ENCODE results near the gene LEKR1.

LEKR1 gene

DNA sequence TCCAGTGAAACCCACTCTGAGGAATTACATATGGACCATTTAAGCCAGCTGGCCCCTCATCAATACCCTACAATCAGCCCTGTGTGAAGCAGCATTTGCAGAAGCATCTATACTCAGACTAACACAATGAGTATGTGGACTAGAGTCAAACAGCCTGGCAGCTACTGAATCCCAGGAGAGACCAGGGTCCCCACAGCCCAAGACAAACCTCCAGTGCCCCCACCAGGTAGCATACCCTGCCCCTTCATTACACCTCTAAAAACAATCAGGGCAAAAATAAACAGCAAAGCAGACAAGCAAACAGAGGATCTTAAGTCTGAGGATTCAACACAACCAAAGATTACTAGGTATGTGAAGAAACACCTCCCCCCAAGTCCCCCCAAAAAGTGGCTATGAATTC is 157.4 kb downstream of the LEKR1 start:
- DNase-seq (ENCODE audit: low spot score), result no peak

DNA sequence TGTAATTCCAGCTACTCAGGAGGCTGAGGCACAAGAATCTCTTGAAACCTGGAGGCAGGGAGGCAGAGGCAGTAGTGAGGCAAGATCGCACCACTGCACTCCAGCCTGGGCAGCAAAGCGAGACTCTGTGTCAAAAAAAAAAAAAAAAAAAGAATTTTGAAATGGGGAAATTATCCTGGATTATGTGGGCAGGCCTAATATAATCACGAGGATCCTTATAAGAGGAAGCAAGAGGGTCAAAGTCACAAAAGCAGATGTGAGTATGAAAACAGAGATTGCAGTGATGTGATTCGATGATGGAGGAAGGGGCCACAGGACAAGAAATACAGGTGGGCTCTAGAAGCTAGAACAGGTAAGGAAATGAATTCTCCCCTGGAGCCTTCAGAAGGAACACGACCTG is 159.6 kb downstream of the LEKR1 start:
- DNase-seq (ENCODE audit: low spot score), result no peak

DNA sequence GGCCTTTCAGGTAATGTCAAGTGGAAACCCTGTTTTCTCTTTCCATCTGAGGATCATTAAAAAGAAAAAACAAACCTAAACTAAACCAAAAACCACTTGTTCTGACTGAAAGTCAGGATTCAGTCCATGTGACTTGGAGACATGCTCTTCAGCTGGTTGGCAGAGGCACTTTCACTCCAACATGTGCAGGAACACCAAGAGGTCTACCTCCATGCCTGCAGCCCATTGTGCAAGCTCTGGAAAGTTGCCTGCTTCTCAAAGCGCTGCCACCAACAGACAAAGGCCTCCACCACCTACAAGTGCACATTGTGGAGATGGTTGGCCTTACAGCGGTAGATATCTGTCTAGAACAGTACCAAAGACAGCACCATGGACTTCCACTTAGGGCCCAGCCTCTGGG is 161.8 kb downstream of the LEKR1 start:
- DNase-seq (ENCODE audit: low spot score), result no peak

DNA sequence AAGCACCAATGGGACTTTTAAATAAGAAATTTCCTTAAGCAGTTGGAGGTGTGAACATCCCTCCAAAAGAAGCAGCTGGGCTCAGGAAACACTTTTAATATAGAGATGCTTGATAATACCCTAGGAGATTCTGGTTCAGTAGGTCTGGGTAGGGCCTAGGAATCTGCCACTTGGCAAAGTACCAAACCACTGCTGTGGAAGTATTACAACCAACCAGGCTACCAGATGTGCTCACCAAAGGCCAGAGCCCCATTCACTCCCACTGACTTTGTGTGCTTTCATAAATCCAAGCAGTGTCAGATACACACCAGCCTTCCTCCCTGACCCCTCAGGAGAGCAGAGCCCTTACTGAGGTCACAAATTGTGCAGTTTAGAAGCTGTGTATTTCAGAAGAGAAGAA is 171.2 kb downstream of the LEKR1 start:
- no peak for DNase-seq (ENCODE audit: low spot score)

DNA sequence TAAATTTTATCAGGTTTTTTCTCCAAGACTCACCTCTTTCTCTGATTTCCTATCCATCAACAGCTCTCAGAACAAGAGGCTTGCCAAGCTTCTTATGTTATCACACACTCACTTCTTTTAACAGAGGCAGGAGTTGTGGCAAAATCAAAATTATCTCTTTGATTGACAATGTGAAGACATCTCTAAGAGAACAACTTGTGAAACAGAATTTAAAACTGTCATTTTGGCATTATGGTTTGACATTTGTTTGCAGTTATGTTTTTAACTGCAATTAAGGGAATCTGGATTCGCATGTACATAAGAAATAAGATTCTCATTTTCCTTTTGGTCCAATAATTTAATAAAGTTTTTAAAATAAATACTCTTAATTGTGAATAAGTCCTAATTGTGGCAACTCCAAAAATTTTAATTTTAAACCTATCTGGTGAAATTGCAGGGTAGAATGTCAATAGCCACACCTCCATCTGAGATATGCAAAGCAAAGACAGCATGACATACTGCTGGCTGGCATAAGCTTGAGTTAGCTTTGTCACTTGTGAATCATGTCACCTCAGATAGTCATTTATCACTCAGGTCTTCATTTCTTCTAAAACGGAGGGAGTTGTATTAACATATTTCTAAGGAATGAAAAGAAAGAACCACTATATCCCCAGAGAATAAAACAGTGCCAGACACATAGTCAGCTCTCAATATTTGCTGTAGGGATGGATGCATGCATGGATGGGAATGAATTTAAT is 175.2 kb downstream of the LEKR1 start:
- DNase-seq (ENCODE audit: low spot score), result no peak

DNA sequence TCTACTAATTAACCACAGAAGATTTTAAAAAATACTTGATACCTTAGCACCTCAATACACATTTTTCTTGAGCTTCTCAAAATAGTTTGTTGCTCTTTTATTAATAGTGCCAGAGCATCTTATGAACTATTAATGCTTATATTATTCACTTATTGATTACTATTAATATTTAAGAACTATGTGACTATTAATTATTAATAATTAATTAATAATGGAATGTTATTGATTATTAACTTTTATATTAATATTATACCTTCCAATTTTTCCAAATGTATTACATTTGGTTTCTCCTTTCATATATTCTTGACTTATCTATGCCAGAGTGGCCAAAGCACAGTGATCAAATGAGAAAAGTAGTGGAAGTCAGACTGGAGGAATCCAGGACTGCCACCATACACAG is 195.5 kb downstream of the LEKR1 start:
- no peak for DNase-seq (ENCODE audit: low spot score)

DNA sequence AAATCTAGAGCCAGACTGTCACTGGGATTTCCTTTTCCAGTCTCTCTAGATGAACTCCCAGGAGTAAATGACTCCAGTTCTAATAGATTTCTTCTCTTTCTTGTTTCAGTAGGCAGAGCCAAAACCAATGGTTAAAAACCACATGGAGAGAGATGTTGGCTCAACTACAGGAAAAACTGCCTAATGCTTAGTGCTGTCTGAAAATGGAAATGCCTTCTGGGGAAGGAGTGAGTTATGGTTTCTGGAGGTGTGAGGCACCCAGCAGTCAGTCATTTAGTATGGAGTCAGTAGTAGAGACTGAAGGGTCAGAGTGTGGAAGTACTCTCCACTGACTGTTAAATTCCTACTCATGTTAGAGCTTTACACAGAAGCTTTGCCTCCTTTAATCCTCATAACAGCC is 197.1 kb downstream of the LEKR1 start:
- no peak for DNase-seq (ENCODE audit: low spot score)

DNA sequence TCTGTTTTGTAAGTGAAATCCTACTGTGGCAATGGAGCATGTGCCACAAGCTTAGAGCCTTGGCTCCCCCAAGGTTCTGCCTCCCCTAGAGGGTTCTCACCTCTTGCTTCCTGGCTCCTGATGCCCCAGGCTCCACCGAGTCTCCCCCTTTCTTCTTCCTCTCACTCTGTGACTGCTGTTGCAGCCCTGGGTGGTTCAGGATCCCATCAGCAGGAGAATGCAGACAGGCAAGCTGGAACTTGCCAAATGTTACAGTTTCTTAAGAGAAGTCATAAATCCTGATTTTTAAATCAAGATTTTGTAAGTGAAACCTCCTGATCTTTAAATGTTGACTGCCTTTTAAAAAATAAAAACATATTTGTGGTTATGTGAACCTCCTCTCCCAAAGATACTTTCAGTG is 199.9 kb downstream of the LEKR1 start:
- DNase-seq (ENCODE audit: low spot score), result no peak

DNA sequence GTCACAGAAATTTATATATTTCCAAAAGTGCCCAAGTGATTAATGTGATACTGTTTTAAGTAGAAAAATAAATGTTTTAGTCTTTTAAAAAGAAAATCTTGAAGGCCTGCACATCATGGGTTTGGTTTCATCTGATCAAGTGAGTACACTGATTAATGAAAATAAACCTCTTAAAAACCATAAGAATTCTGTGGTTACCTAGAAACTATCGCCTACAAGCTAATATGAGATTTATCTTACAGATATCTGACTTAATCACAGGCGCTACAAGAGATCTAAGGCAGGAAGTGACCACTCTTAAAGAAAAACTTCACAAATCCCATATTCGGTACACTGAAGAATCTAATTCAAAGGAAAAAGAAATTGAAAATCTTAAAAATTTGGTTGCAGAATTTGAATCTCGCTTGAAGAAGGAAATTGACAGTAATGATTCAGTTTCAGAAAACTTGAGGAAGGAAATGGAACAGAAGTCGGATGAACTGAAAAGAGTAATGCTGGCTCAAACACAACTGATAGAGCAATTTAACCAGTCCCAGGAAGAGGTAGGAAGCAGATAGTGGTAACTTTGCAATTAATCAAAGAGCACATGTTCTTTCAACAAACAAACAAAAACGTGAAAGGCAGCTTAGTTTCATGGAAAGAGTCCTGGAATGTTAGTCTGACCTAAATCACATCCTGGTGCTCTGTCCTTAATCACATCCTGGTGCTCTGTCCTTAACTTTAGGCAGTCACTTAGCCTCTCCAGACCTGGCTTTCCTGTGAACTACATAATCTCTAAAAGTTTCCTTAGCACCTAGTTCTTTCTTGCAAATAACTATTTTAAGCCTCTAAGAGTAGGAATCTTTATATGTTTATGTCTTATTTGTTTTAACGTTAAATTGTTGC is 201.9 kb downstream of the LEKR1 start:
- DNase-seq (ENCODE audit: low spot score), result no peak

DNA sequence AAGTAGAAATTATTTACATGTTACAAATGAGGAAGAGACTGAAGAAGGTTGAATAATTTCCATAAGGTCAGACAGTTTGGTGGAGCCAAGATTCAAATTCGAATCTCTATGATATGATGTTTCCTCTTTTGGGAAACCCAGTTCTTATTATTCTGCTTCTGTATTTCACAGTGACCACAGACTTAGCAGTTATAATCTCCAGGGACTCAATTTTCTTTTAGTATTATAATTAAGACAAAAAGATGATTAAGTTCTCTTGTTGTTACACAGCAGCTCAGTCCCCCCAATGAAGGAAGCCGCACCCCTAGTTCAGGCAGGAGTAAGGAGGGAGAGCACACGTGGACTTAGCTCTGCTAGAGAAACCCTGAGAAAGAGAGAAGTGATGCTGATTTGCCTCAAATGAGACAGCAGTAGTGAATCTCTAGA is 203.2 kb downstream of the LEKR1 start:
- DNase-seq (ENCODE audit: low spot score), result no peak

DNA sequence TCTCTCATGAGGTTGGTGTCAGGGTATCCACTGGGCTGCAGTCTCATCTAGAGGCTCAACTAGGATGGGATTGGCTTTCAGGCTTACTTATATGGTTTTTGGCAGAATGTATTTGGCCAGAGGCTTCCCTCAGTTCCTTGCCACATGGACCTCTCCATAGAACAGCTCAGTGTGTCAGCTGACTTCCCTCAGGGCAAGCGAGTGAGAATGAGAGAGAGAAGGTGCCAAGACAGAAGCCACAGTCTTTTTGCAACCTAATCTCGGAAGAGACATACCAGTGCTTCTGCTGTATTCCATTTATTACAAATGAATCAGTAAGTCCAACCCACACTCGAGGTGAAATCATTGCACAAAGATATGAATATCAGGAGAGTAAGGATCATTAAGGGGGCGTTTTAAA is 204.6 kb downstream of the LEKR1 start:
- no peak for DNase-seq (ENCODE audit: low spot score)

DNA sequence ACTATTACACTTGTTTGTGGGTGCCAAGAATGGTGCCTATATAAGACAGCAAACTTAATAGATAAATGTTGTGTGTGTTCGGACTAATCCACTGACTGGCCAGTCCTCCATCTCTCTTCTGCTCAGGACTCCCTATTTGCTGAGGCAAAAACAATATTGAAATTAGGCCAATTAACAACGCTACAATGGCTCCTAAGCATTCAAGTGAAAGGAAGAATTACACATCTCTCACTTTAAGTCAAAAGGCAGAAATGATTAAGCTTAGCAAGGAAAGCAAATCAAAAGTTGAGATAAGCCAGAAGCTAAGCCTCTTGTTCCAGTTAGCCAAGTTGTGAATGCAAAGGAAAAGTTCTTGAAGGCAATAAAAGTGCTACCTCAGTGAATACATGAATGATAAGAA is 206.8 kb downstream of the LEKR1 start:
- DNase-seq (ENCODE audit: low spot score), result no peak

DNA sequence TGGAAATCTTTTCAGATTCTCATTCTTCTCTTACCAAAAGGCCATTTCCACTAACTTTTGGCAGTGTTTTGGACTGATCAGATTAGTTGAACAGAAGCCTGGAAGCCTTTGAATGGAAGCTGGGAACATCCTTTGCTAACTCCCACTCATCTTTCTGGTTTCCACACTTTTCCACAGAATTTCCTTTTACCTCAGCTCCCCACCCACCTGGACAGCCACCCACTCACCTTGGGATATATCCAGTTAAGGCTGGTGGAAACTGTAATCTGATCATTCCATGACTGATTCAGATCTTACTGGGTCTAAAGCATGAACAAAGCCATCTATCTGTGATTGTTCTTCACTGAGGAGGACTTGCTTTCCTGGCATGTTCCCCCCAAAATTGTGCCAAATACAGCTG is 214.3 kb downstream of the LEKR1 start:
- no peak for DNase-seq (ENCODE audit: low spot score)

DNA sequence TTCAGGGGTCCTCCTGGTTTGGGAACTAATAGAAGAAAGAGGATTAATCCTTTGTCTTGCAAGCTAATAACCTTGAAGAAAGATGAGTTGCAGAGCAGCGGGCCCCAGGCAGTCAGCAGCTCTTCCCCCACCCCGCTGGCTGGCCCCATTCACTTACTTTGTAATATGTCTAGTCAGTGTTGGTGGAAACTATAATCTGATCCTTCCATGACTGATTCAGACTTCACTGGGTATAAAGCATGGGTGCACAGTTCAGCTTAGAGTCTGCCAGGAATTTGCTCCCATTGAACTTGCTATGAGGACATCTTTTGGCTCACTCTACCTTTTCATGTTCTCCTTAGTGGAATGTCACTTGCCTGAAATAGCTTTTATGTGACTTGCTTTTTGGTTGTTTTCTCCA is 216.1 kb downstream of the LEKR1 start:
- DNase-seq (ENCODE audit: low spot score), result no peak

DNA sequence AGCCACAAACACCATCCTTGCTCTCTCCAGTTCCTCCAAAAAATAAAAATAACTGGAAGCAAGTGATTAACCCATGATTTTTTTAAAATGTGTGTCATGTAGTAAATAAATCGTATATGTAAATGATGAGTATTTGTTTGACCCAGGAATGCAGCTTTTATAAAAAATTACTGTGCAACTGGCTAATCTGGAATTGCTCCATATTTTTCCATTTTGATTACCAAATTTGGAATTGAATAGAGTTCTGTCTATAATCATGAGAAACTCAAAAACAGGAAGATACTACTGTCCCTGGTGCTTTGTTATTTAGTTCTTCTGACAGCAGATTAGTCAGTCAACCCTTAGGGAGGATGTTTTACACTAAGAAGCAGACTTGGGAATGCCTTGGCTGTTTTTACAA is 217.6 kb downstream of the LEKR1 start:
- DNase-seq (ENCODE audit: low spot score), result no peak

DNA sequence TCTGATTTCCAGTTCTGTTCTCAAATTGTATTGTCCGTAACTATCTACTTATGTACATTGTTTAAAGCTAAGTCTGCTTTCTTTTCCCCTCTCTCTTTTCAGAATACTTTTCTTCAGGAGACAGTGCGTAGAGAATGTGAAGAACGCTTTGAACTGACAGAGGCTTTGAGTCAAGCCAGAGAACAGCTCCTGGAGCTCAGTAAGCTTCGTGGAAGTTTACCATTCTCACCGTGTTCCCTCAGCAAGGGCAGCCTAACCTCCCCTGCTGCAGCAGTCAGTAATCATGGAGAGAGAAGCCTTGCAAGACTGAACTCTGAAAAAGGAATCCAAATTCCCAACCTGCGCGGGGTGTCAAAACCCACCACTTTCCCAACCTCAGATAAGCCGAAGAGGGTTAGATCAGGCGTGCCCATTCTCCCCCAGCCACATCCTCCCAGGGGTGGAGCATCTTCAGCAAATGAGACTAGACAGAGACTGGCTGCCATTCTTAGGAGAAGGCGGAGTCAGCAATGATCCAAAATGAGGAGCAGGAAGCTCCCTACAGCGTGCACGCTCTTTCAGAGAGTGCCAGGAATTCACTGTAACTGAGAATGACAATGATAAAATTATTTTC is 219.2 kb downstream of the LEKR1 start:
- DNase-seq (ENCODE audit: low spot score), result no peak

DNA sequence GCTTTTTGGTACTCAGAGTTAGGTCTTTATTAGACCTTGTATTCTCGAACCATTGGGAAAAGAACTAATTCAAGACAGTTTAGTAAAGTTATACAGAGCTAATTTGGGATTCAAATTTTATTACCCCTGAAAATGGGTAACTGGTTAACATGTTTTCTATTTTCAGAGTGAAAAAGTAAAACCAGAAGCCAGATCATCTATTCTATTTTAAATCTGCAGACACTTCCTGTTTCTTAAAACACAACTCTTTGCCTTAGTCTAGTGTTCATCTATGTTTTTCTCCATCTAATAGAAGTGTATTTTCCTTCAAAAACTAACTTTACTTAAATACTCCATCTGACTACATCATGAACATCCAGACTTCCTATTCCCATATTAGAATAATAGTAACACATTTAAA is 220.4 kb downstream of the LEKR1 start:
- no peak for DNase-seq (ENCODE audit: low spot score)

DNA sequence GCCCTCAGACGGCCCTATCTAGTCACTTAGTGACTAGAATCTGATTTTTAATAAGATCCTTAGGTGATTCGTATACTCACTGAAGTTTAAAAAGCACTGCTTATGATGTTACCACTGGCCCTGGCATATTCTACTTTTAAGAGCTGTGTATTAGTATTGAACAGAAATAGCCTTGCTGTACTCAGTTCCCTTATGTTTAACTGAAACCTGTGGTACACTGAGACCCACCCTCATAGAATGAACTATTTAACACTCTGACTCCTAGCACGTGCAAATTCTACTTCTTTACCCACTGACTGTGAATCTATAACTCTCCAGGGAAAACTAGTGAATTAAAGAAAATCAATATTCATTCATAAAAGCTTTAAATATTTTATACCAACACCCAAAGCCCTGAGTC is 224.9 kb downstream of the LEKR1 start:
- no peak for DNase-seq (ENCODE audit: low spot score)

DNA sequence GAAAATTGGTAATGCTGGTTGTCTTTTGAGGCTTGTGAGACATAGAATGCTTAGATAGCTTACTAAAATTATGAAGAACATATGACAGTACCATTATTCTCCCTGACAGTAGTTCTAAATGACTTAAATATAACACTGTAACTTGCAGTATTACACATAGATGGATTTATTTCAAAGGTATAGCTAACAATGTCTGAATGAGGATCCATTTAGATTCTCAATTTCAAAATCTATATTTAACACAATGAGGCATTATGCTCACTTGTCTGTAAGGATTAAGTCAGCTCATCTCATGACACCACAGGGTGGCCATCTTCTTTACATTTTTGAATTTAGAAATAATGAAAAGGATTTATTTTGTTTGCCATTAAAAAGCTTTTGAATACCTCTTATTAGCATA is 225.4 kb downstream of the LEKR1 start:
- DNase-seq (ENCODE audit: low spot score), result no peak

DNA sequence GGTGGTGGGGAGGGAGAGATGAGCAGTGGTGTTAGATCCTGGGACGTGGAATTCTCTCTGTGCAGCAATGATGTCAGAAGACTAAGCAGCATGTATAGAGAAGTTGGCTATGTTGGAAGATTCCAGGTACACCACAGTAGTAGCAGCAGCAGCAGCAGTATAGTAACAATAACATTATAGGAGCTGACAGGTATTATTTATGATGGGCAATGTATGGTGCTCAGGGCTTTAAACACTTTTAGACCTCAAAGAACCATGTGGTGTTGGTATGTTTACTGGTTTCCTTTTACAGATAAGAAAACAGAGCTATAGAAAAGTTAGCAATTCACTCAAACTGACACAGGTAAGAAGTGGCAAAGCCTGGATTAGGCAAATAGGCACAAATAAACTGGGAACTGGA is 229.9 kb downstream of the LEKR1 start:
- no peak for DNase-seq (ENCODE audit: low spot score)

DNA sequence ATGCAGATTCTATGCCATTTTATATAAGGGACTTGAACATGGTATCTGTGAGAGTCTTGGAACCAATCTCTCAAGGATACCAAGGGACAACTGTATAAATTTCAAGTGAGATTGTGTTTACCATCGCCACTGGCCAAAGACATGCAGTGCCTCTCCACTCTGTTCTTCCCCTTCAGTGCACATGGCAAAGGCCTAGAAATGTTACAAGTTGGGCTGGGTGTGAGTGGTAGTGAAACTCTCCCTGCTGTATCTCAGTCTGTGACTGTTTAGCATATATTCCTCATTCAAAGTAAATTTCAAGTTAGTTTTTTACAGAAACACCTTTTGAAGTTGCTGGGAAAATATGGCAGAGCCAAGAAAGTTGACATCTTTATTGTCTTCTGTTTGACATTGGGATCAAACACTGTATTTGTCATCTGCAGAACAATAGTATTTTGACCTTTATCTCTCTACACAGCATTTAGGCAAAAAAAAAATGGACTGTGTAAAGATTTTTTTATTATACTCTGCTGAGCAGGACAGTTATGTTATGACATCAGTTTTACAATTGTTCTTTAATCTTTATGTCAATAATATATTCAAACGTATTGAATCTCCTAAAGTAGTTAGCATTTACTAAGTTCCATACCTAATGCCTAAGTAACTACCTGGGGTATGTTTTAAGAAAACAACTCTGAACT is 232.4 kb downstream of the LEKR1 start:
- no peak for DNase-seq (ENCODE audit: low spot score)

DNA sequence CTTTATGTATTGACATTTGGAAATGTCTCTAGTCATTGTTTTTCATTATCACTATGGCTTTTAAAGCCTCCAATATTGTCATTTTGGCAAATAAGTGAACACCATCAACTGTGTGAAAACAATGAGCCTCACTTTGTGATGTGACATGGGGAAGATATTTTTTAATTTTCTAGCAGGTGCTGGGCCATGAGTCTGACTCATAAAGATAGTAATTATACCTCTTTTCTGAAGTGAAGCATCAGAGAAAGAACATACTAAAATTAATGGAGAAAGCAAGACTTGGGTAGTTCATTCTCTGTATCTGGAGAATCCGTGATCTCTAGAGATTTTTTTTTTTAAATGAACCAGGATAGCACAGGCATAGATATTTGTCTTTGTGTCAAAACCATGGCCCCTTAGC is 233.0 kb downstream of the LEKR1 start:
- DNase-seq (ENCODE audit: low spot score), result no peak

DNA sequence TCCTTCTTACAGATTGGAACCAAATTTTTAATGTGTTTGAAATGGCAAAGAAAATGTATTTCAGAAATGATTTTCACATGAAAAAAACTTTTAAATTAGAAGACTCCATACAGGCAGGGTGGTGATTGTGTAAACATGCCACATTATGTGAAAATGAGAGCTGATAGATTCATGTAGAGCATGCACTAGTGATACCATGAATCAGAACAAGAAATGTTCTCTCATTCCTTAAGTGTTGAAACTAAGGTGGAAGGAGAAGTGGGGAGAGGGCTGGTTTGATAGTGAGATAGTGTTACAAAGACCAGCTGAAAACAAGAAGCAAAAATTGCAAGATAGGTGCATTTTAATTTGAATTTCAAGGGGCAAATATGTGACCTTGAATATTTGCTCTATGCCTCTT is 233.5 kb downstream of the LEKR1 start:
- no peak for DNase-seq (ENCODE audit: low spot score)

Measured in globus pallidus (tissue), 1 donor.